Measurements from ENCODE around the gene GSK3A.

DNA sequence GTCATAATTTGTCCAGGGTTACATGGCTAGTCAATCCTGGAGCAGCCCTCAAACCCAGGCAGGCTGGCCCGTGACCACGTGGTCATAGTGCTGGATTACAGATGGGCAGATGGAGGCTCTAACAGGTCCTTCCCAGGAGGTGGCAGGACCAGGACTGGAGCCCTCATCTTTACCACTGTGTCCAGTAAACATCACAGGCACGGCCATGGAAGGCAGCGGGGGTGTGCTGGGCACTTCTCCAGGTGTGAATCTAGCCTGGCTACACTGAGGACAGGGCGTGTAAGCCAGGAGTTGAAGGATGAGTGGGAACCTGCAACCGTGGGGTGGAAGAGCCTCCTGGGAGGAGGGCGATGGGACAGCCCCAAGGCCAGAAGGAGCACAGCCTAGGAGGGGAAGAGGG lies 32.7 kb upstream of the GSK3A start:
- TF ChIP-seq, protein P1, sequence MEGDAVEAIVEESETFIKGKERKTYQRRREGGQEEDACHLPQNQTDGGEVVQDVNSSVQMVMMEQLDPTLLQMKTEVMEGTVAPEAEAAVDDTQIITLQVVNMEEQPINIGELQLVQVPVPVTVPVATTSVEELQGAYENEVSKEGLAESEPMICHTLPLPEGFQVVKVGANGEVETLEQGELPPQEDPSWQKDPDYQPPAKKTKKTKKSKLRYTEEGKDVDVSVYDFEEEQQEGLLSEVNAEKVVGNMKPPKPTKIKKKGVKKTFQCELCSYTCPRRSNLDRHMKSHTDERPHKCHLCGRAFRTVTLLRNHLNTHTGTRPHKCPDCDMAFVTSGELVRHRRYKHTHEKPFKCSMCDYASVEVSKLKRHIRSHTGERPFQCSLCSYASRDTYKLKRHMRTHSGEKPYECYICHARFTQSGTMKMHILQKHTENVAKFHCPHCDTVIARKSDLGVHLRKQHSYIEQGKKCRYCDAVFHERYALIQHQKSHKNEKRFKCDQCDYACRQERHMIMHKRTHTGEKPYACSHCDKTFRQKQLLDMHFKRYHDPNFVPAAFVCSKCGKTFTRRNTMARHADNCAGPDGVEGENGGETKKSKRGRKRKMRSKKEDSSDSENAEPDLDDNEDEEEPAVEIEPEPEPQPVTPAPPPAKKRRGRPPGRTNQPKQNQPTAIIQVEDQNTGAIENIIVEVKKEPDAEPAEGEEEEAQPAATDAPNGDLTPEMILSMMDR (conservative IDR thresholded peaks at IDR 0.05; ENCODE audit: low read depth, low read length): no peak
- TF ChIP-seq EZH2 (IDR thresholded peaks at IDR 0.05; ENCODE audit: borderline replicate concordance, low read depth, low read length, poor library complexity, severe bottlenecking): no peak
